Cerebellar cortex (tissue), 1 donor: ENCODE data around the gene ZNF888.
"Not testable (repeated sequence)": the region's sequence is repeated elsewhere in the genome, so short reads cannot be mapped to it uniquely, and the experiment has no call there.

ENCODE experiments used
- DNase-seq: peaks from one replicate; pipeline ENCODE4 v3.0.0-alpha.2; 2015; ENCODE audit warnings: low spot score

The ZNF888 gene

GRCh38 chr19:52941941-52942385, 18.7 kb upstream of the ZNF888 start:
- DNase-seq: peak; percentile 43

- DNase-seq: not testable (repeated sequence)
Observed at GRCh38 chr19:52941523-52941922, 18.3 kb upstream of the ZNF888 start.

- not testable (repeated sequence) for DNase-seq
Observed at GRCh38 chr19:52940905-52941304, 17.7 kb upstream of the ZNF888 start.

DNA sequence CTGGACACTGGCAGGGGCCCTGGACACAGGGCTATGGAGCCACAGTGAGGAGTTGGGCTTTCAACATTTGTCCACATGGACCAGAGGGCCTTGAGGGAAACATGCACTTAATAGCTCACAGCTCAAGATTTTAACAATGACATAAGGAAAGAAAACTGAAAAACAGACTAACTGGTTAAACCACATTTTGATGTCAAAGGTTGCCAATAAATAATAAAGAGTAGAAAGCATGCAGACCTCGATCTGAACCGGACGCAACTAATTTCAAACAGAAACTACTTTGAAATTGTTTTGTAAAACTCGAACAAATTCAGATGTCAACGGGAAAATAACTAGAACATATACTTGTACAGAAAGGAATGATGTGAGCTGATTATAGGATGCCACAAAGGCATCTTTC, 15.5 kb upstream of the ZNF888 start:
- DNase-seq: no peak

DNA sequence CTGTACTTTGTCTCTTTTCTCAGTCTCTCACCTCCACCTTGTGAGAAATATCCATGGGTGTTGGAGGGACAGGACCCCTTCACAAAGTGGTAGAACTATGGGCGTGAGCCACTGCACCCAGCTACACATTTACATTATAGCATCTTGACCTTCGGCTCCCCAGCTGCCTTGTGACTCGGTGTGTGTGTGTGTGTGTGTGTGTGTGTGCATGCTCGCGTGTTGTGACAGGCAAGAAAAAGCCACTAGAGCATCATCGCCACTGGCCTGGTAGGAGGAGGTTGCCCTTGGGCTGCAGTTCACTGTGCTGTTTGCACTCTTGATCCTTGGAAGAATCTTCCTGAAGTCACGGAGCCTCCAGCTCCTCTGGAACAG, 13.7 kb upstream of the ZNF888 start:
- no peak for DNase-seq

GRCh38 chr19:52936151-52936953, 13.1 kb upstream of the ZNF888 start:
- no peak for DNase-seq

- DNase-seq: no peak
Observed at GRCh38 chr19:52935434-52935833, 12.2 kb upstream of the ZNF888 start.

- DNase-seq: not testable (repeated sequence)
Observed at GRCh38 chr19:52924641-52925040, 1.4 kb upstream of the ZNF888 start.

- DNase-seq: peak; percentile 39
Observed at GRCh38 chr19:52923778-52924593, 758 bp upstream of the ZNF888 start.

GRCh38 chr19:52917531-52917930, 5.7 kb downstream of the ZNF888 start:
- DNase-seq: no peak

- DNase-seq: no peak
Observed at GRCh38 chr19:52910648-52911047, 12.6 kb downstream of the ZNF888 start.

- DNase-seq: not testable (repeated sequence)
Observed at GRCh38 chr19:52904052-52904780, 19.0 kb downstream of the ZNF888 start.

DNA sequence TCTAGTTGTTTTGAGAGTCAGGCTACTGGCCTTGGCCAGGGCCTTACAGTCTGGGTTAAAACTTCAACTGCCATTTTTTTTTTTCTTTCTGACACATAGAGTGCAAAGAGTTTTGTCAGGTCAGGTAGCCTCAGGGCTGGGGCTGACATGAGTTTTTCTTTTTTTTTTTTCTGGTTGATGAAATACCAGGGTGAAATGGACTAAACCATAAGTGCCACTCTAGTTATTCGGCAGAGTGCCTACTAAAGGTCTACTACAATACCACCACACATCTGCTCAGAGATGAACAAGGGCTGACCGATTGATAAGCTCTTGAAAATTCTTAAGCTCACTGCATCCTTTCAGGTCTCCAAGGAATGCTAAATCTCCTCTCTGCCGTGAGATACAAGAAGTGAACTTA, 21.4 kb downstream of the ZNF888 start:
- no peak for DNase-seq

- not testable (repeated sequence) for DNase-seq
Observed at GRCh38 chr19:52898596-52898995, 24.6 kb downstream of the ZNF888 start.

GRCh38 chr19:52898101-52898500, 25.1 kb downstream of the ZNF888 start:
- no peak for DNase-seq

GRCh38 chr19:52897138-52897935, 25.9 kb downstream of the ZNF888 start, which contains the start of gene ZNF320:
Gene ZNF320 (minus strand): TSS chr19:52897635. CDS start chr19:52890255, 7,380 bp downstream.
- peak; percentile 92 for DNase-seq

DNA sequence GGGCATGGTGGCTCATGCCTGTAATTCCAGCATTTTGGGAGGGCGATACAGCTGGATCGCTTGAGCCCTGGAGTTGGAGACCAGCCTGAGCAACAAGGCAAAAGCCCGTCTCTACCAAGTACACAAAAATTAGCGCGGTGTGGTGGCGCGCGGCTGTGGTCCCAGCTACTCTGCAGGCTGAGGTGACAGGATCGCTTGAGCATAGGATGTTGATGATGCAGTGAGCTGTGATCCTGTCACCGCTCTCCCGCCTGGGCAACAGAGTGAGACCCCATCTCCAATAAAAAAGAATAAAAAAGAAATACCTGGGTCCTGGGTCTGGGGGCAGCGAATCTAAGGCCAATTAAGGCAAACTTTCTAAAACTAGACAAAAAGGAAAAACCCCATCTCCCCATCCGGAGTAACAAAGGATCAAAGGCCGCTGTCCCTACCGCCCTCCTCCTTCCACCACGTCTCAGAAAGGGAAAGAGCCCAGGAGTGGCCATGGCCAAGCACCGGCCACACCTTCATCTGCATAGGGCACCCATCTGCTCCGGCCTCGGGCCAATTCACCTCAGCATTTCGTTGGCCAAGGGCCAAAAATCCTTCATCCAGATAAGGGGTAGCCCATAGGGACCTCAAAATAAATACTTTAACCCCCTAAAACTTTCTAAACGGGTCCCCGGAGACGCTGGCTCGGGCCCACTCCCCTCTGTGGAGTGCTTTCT, 26.6 kb downstream of the ZNF888 start:
- peak; percentile 11 for DNase-seq

- DNase-seq: no peak
Observed at GRCh38 chr19:52891336-52891735, 31.9 kb downstream of the ZNF888 start.

DNA sequence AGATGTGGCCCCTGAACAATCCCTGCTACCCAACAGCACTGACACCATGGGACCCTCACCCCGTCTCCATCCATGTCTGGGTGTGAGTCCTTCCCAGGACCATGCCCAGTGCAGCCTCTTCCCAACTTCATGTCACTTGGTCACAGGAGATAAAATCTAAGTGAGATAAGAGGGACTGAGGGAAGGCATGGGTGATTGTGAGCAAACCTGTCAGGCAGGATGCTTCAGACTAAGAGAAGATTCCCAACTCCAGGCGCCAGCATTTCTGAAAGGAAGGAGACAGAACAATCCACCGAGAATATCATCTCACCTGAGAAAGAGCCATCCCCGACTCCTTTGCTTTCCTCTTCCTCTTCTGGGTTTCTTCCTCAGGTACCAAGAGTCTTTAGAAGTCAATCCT, 33.3 kb downstream of the ZNF888 start:
- no peak for DNase-seq

DNA sequence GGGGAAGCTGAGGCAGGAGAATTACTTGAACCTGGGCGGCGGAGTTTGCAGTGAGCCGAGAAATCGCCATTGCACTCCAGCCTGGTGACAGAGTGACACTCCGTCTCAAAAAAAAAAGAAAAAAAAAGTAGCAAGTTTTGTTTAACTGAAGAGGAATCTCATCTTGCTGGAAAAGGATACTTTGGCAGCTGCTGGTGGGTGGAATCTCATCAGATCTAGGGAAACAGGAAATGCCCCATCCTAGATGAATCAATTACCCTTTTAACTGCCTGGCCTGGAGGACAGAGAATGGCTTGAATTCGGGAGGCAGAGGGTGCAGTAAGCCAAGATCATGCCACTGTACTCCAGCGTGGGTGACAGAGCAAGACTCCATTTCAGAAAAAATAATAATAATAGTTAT, 34.2 kb downstream of the ZNF888 start:
- DNase-seq: no peak

DNA sequence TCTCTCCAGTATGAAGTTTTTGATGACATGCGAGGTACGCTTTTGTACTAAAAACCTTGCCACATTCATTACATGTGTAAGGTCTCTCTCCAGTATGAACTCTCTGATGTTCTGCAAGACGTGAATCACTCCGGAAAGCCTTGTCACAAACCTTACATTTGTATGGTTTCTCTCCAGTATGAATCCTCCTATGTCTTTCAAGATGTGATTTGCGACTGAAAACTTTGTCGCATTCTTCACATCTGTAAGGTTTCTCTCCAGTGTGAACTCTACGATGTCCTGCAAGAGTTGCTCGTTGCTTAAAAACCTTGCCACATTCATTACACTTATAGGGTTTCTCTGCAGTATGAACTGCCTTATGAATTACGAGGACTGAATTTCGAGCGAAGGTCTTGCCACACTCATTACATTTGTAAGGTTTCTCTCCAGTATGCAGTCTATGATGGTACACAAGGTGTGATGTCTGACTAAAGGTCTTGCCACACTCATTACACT, 42.3 kb downstream of the ZNF888 start:
- no peak for DNase-seq
